CD4-positive, alpha-beta memory T cell (primary cell): ENCODE measurements around the gene CMIP. TPM values are rescaled to one million over a fixed set of nuclear protein-coding genes. Genes with fewer than 3 reads are reported as not detected.

Experiments used
- CTCF ChIA-PET: fragments of 350-600 bp; sonication (Branson Sonifier 250); formaldehyde crosslinking; loops from one replicate; lab custom pipeline; 2021; ENCODE audit warnings: inconsistent platforms; ENCODE audit not compliant: partially characterized antibody; lab: Charles Lee
- POLR2A ChIA-PET: fragments of 350-600 bp; sonication (Branson Sonifier 250); formaldehyde crosslinking; loops from one replicate; lab custom pipeline; 2021; ENCODE audit not compliant: partially characterized antibody; lab: Charles Lee
- DNase-seq, 5 donors: peaks; one replicate each; pipeline versions ENCODE4 v3.0.0 to v3.0.0-alpha.2; 2020 to 2022; ENCODE audit warnings: mixed read lengths in 1 of 5
- H3K27ac ChIP-seq: one replicate; pipeline ENCODE4 v1.7.0; 2013; ENCODE audit warnings: low read depth, low read length
- H3K27me3 ChIP-seq: 2 replicates; pipeline ENCODE4 v1.7.0; 2013; ENCODE audit warnings: mild to moderate bottlenecking, low read length, moderate library complexity; ENCODE audit not compliant: insufficient read depth
- H3K36me3 ChIP-seq: 2 replicates; pipeline ENCODE4 v1.7.0; 2013; ENCODE audit warnings: mild to moderate bottlenecking, low read length, moderate library complexity; ENCODE audit not compliant: insufficient read depth
- H3K4me1 ChIP-seq: 2 replicates; pipeline ENCODE4 v1.7.0; 2013; ENCODE audit warnings: mild to moderate bottlenecking, low read length, moderate library complexity; ENCODE audit not compliant: insufficient read depth
- H3K4me3 ChIP-seq, 2 donors: one replicate each; pipeline ENCODE4 v1.7.0; 2013; ENCODE audit warnings: low read length in 2 of 2, mild to moderate bottlenecking in 1 of 2
- H3K9me3 ChIP-seq, 2 donors: one replicate each; pipeline ENCODE4 v1.7.0; 2013; ENCODE audit warnings: low read length in 2 of 2, control low read depth in 1 of 2; ENCODE audit not compliant: control insufficient read depth in 1 of 2
- H3K27ac Mint-ChIP-seq, 7 donors: one replicate each; pipeline ENCODE4 v1.8.0; 2020 to 2021; ENCODE audit warnings: mixed read lengths in 7 of 7, mild to moderate bottlenecking in 6 of 7, inconsistent platforms in 3 of 7, moderate library complexity in 3 of 7
- H3K27me3 Mint-ChIP-seq, 2 donors: one replicate each; pipeline ENCODE4 v1.8.0; 2020 to 2021; ENCODE audit warnings: mixed read lengths in 2 of 2
- H3K36me3 Mint-ChIP-seq, 2 donors: one replicate each; pipeline ENCODE4 v1.8.0; 2020 to 2021; ENCODE audit warnings: mixed read lengths in 2 of 2, inconsistent platforms in 1 of 2, mild to moderate bottlenecking in 1 of 2
- H3K4me1 Mint-ChIP-seq, 4 donors: one replicate each; pipeline ENCODE4 v1.8.0; 2020 to 2021; ENCODE audit warnings: mixed read lengths in 4 of 4, mild to moderate bottlenecking in 1 of 4
- H3K4me3 Mint-ChIP-seq, 8 donors: one replicate each; pipeline ENCODE4 v1.8.0; 2020 to 2021; ENCODE audit warnings: mixed read lengths in 8 of 8, mild to moderate bottlenecking in 7 of 8, moderate library complexity in 6 of 8, inconsistent platforms in 3 of 8
- H3K9me3 Mint-ChIP-seq, 8 donors: one replicate each; pipeline ENCODE4 v1.8.0; 2020 to 2021; ENCODE audit warnings: mixed read lengths in 8 of 8, mild to moderate bottlenecking in 5 of 8, inconsistent platforms in 3 of 8, moderate library complexity in 1 of 8
- intact Hi-C: fragments of 100-400 bp; cut with micrococcal nuclease; formaldehyde crosslinking; loops from one replicate; pipeline ENCODE4 v1.15.1; 2023
- polyA plus RNA-seq, 2 donors: library from polyadenylated mRNA; unstranded; fragments of 300-500 nt; fragmentation: Illumina TruSeq; gene quantifications; one replicate each; pipeline ENCODE4 v1.2.3, GENCODE V29; 2021
- total RNA-seq, 2 experiments: library from RNA; stranded (reverse); gene quantifications; one replicate each; pipeline ENCODE4 v1.2.3, GENCODE V29; 2021

The CMIP gene
- total and polyA plus RNA-seq, 4 experiments from 2014 or later = 0.84 to 36.4 (median 33.2) TPM; not detected in 1

DNA sequence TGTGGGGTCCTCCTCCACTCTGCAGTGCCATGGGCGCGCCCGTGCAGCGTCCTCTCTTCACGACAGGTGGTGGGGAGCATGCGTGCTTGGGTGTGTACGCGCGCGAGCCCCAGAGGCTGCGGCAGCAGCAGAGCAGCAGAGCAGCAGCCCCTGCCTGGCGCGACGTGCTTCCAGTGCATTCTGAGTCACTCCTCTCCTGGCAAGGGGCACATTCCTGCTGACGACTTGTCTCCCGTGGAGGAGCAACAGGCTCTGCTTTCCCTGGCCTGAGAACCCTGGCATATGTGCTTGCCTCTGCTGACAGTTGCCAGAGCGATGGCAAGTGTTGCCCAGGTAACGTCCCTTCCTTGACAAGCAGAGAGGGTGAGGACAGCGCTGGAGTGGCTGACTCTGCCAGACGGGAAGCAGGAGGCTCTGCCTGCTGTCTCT lies 200.7 kb downstream of the CMIP start:
- no peak for DNase-seq

DNA sequence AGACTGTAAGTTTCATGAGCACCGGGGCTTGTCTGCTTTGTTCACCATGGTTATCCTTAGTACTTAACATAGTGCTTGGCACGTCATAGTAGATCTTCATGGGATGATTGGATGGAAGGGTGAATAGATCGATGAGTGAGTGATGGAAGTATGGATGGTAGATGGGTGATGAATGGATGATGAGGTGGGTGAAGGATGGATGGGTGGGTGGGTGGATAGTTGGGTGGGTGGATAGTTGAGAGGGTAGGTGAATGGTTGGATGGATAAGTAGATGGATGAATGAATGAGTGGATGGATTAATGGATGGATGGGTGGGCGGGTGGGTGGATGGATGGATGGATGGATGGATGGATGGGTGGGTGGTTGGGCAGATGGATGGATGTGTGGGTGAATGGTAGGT lies 201.3 kb downstream of the CMIP start:
- no peak for DNase-seq
- POLR2A ChIA-PET = no interaction called here
- intact Hi-C loops = no loop called here
- no peaks in the 10 kb centered on the region for H3K9me3 Mint-ChIP-seq
- Histone ChIP-seq H3K27me3 (no peaks in the 10 kb centered on the region), H3K36me3 (peaks cover 5% of the 10 kb centered on the region), H3K4me1 (no peaks in the 10 kb centered on the region), H3K27ac (no peak overlapping the region), H3K4me3 (no peak overlapping the region), H3K9me3 (no peaks in the 10 kb centered on the region)
- no peaks in the 10 kb centered on the region for H3K36me3 Mint-ChIP-seq
- no peaks in the 10 kb centered on the region for H3K27me3 Mint-ChIP-seq
- peak overlapping the region in 1 of 7 donors; percentile 57 for H3K27ac Mint-ChIP-seq
- H3K4me1 Mint-ChIP-seq = peaks cover 9 to 21% (median 13%) of the 10 kb centered on the region in 4 donors
- H3K4me3 Mint-ChIP-seq = no peak overlapping the region
- CTCF ChIA-PET = no interaction called here

More for the DNA sequence above, 200.7 kb downstream of the CMIP start:
- Mint-ChIP-seq H3K27me3 (no peaks in the 10 kb centered on the region), H3K4me1 (peaks cover 8 to 21% (median 15%) of the 10 kb centered on the region in 4 donors), H3K36me3 (no peaks in the 10 kb centered on the region), H3K27ac (no peak overlapping the region), H3K4me3 (no peak overlapping the region), H3K9me3 (no peaks in the 10 kb centered on the region)
- Histone ChIP-seq H3K27ac (no peak overlapping the region), H3K36me3 (peaks cover 5% of the 10 kb centered on the region), H3K27me3 (no peaks in the 10 kb centered on the region), H3K4me1 (no peaks in the 10 kb centered on the region), H3K4me3 (no peak overlapping the region), H3K9me3 (no peaks in the 10 kb centered on the region)
- CTCF ChIA-PET = no interaction called here
- POLR2A ChIA-PET = no interaction called here
- intact Hi-C loops = no loop called here

DNA sequence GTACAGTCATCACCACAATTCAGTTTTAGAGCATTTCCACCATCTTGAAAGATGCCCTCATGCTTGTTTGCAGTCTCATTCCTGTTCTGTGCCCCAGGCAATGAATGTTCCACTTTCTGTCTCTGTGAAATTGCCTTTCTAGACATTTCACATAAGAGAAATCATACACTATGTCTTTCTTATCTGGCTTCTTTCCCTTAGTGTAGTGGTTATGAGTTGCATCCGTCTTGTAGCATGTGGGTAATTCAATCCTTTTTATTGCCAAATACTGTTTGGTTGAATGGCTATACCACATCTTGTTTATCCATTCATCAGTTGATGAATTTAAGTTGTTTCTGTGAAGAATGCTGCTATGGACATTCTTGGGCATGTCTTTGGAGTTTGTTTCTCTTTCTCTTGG lies 202.0 kb downstream of the CMIP start:
- Histone ChIP-seq H3K27ac (no peak overlapping the region), H3K4me1 (no peaks in the 10 kb centered on the region), H3K4me3 (no peak overlapping the region), H3K9me3 (no peaks in the 10 kb centered on the region), H3K36me3 (peaks cover 1% of the 10 kb centered on the region), H3K27me3 (no peaks in the 10 kb centered on the region)
- intact Hi-C loops = no loop called here
- H3K4me3 Mint-ChIP-seq = no peak overlapping the region
- CTCF ChIA-PET = no interaction called here
- DNase-seq = no peak
- H3K9me3 Mint-ChIP-seq = no peaks in the 10 kb centered on the region
- H3K27me3 Mint-ChIP-seq = no peaks in the 10 kb centered on the region
- peak overlapping the region in 3 of 7 donors; percentile 38 to 61 (median 43) for H3K27ac Mint-ChIP-seq
- POLR2A ChIA-PET = no interaction called here
- H3K4me1 Mint-ChIP-seq = peaks cover 9 to 21% (median 13%) of the 10 kb centered on the region in 4 donors
- H3K36me3 Mint-ChIP-seq = peaks cover 0 to under 1% of the 10 kb centered on the region in 2 donors

DNA sequence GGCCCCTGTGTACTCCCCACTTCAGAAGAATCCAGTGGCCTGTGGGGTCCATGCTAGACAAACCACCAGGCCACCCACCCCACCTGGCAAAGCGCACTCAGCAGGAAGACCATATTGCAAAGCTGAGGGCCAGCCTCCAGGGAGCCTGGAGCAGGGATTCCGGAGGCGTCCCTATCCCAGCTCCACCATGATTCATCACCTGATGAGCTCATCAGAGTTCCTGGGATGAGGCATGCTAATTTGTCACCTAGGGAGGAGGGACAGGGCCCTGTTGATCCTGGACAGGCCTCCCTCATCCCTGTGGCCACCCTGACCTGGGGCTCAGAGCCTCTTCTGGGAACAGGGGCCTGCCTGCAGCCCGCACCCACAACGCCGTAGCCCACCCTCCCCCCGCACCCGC lies 202.9 kb downstream of the CMIP start:
- Histone ChIP-seq H3K9me3 (no peaks in the 10 kb centered on the region), H3K36me3 (peaks cover 5% of the 10 kb centered on the region), H3K27me3 (no peaks in the 10 kb centered on the region), H3K4me1 (no peaks in the 10 kb centered on the region), H3K27ac (no peak overlapping the region), H3K4me3 (no peak overlapping the region)
- intact Hi-C loops = no loop called here
- H3K27me3 Mint-ChIP-seq = no peaks in the 10 kb centered on the region
- no peaks in the 10 kb centered on the region for H3K9me3 Mint-ChIP-seq
- CTCF ChIA-PET = no interaction called here
- POLR2A ChIA-PET = no interaction called here
- H3K4me1 Mint-ChIP-seq = peaks cover 8 to 15% (median 11%) of the 10 kb centered on the region in 4 donors
- peaks cover 0 to 2% of the 10 kb centered on the region in 2 donors for H3K36me3 Mint-ChIP-seq
- DNase-seq = no peak
- H3K4me3 Mint-ChIP-seq = no peak overlapping the region
- H3K27ac Mint-ChIP-seq = peak overlapping the region in 2 of 7 donors; percentile 52 to 72

DNA sequence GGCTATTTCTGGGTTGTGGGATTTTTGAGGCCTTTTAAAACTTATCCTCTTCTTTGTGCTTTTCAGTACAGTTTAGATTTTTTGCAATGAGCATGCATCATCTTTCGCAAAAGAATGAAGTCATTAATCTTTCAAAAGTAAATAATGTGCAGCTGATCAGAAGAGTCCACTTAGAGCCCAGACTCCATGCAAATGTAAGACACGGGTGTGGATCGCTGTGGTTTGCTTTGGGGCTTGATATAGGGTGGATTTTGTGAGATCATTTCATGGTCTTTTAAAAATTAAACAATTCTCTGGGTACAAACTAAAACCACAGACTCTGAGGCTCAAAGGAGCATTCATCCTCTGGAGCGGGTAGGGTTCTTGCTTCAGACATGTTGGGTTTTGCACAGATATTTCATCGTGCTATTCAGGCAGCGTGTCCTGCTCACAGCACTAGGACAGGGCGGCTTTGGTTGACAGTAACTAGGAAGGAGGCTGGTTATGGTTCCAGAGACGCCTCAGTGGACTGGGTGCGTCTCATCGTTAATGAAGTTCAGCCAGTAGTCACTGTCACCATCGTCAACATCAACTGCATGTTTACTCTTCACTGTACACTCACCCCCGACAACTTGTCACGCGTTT lies 205.1 kb downstream of the CMIP start:
- ChIA-PET POLR2A (no interaction called here), CTCF (interaction anchor here (1.5 kb wide), 1 partner anchor 27 kb away, joined by 4 read pairs; no protein-coding TSS in a partner anchor)
- peak overlapping the region in 3 of 7 donors; percentile 40 to 77 (median 71) for H3K27ac Mint-ChIP-seq
- Histone ChIP-seq H3K4me1 (no peaks in the 10 kb centered on the region), H3K9me3 (no peaks in the 10 kb centered on the region), H3K4me3 (no peak overlapping the region), H3K27ac (no peak overlapping the region), H3K36me3 (peaks cover 15% of the 10 kb centered on the region), H3K27me3 (no peaks in the 10 kb centered on the region)
- H3K4me3 Mint-ChIP-seq = no peak overlapping the region
- DNase-seq = no peak
- H3K36me3 Mint-ChIP-seq = peaks cover 2 to 7% of the 10 kb centered on the region in 2 donors
- no peaks in the 10 kb centered on the region for H3K27me3 Mint-ChIP-seq
- intact Hi-C loops = no loop called here
- H3K4me1 Mint-ChIP-seq = peaks cover 8 to 13% (median 9%) of the 10 kb centered on the region in 4 donors
- no peaks in the 10 kb centered on the region for H3K9me3 Mint-ChIP-seq

DNA sequence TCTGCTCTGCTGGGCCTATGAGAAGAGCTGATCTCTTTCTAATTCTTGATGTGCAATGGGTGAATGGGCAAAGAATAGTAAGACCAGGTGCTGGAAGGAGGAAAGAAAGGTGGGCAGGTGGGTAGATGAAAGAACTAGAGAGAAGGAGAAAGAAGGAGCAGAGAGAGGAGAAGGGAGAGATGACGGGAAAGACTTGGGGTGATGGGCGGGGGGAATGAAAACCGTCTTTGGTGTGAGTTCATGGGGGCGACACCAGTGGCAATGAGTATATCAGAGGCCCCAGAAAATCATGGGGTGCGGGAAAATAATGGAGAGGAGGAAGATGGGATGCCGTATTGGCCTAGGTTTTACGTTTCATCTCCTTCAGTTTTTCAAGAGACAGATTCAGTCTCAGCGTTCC lies 205.7 kb downstream of the CMIP start:
- ChIA-PET CTCF (no interaction called here), POLR2A (no interaction called here)
- Mint-ChIP-seq H3K9me3 (no peaks in the 10 kb centered on the region), H3K4me1 (peaks cover 8 to 13% (median 9%) of the 10 kb centered on the region in 4 donors), H3K27me3 (no peaks in the 10 kb centered on the region), H3K36me3 (peaks cover 4 to 8% of the 10 kb centered on the region in 2 donors), H3K4me3 (no peak overlapping the region), H3K27ac (peak overlapping the region in 4 of 7 donors; percentile 22 to 59 (median 40))
- intact Hi-C loops = no loop called here
- no peaks in the 10 kb centered on the region for H3K9me3 ChIP-seq
- no peak for DNase-seq
- no peak overlapping the region for H3K27ac ChIP-seq
- no peaks in the 10 kb centered on the region for H3K4me1 ChIP-seq
- no peaks in the 10 kb centered on the region for H3K27me3 ChIP-seq
- H3K36me3 ChIP-seq = peaks cover 15% of the 10 kb centered on the region
- H3K4me3 ChIP-seq = no peak overlapping the region

DNA sequence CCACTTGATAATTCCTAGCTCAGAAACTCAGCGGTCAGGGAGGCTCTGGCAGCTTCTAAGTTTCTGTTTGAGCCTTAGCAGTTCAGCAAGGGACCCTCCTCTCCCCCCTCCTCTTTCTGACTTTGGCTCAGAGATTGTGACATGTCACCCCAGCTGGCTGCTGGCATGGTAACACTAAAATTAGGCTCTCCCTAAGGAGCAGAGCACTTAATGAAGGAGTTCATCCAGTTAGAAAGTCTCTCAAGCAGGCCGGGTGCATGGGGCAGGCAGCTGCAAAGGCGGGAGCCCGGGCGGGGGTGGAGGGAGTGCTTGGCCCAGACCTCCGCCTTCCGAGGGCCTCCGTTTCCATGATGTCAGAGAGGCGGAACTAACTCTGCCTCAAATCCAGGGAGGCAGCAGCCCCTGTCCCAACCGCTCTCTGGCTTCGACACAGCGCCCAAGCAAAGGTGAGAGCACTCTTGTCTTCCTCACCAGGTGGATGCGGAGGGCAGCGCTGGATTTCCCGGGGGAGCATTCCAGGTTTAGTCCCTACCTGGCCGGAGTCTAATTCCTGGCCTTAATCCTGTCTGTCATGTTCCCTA lies 206.5 kb downstream of the CMIP start:
- H3K9me3 Mint-ChIP-seq = no peaks in the 10 kb centered on the region
- no peaks in the 10 kb centered on the region for H3K27me3 Mint-ChIP-seq
- Histone ChIP-seq H3K27me3 (no peaks in the 10 kb centered on the region), H3K9me3 (no peaks in the 10 kb centered on the region), H3K27ac (no peak overlapping the region), H3K4me1 (no peaks in the 10 kb centered on the region), H3K36me3 (peaks cover 17% of the 10 kb centered on the region), H3K4me3 (no peak overlapping the region)
- peaks cover 7 to 11% (median 9%) of the 10 kb centered on the region in 4 donors for H3K4me1 Mint-ChIP-seq
- POLR2A ChIA-PET = no interaction called here
- CTCF ChIA-PET = no interaction called here
- no peak overlapping the region for H3K4me3 Mint-ChIP-seq
- intact Hi-C loops = no loop called here
- peak overlapping the region in 2 of 7 donors; percentile 59 to 67 for H3K27ac Mint-ChIP-seq
- peaks cover 4 to 15% of the 10 kb centered on the region in 2 donors for H3K36me3 Mint-ChIP-seq
- no peak for DNase-seq
